Fibroblast of lung (primary cell): ENCODE measurements around the gene ADGRF5.

Experiments used
- CTCF ChIP-seq, 2 donors: IDR thresholded peaks in 1 of 2; conservative IDR thresholded peaks in 1 of 2; 1 replicate in 1 of 2; 2 replicates in 1 of 2; pipeline ENCODE4 v1.5.1; 2011 to 2012; ENCODE audit warnings: low read length in 2 of 2, control low read depth in 1 of 2, inconsistent platforms in 1 of 2, low read depth in 1 of 2, mild to moderate bottlenecking in 1 of 2
- EZH2 ChIP-seq: IDR thresholded peaks from 2 replicates; pipeline ENCODE4 v1.5.1; 2012; ENCODE audit warnings: low read length, control low read depth, mild to moderate bottlenecking; ENCODE audit errors: missing control alignments

- TF ChIP-seq CTCF (conservative IDR thresholded peaks at IDR 0.05 in 1 of 2, IDR thresholded peaks at IDR 0.05 in 1 of 2; ENCODE audit: low read depth in 1 of 2, low read length in 2 of 2) = no peak
- no peak for TF ChIP-seq EZH2
These were observed 23.7 kb downstream of the ADGRF5 start for GRCh38 chr6:46898006-46898405.
